Spleen (tissue), 11 donors: ENCODE measurements around the gene INSIG2. TPM values are rescaled to one million over a fixed set of nuclear protein-coding genes. Genes with fewer than 3 reads are reported as not detected.

ENCODE experiments used
- DNase-seq: peaks from one replicate; pipeline ENCODE4 v3.0.0-alpha.2; 2020
- H3K27ac ChIP-seq, 8 donors: fragments of 200-600 bp; sonication (generic) in 7 of 8; 1 replicate in 4 of 8; 2 replicates in 4 of 8; pipeline versions ENCODE4 v1.5.0 to v1.8.0; 2016 to 2021; ENCODE audit warnings: inconsistent platforms in 4 of 8, mild to moderate bottlenecking in 4 of 8, moderate library complexity in 1 of 8
- H3K27me3 ChIP-seq, 7 donors: fragments of 200-600 bp; sonication (generic) in 6 of 7; replicated peaks in 1 of 7; 1 replicate in 4 of 7; 2 replicates in 3 of 7; pipeline versions ENCODE4 v1.5.0 to v1.8.0; 2016 to 2021; ENCODE audit warnings: inconsistent platforms in 3 of 7, mild to moderate bottlenecking in 1 of 7
- H3K36me3 ChIP-seq, 6 donors: fragments of 200-600 bp; sonication (generic) in 5 of 6; 1 replicate in 4 of 6; 2 replicates in 2 of 6; pipeline versions ENCODE4 v1.5.0 to v1.8.0; 2016 to 2021; ENCODE audit warnings: inconsistent platforms in 2 of 6
- H3K4me1 ChIP-seq, 6 donors: fragments of 200-600 bp; sonication (generic) in 5 of 6; 1 replicate in 3 of 6; 2 replicates in 3 of 6; pipeline versions ENCODE4 v1.5.0 to v1.8.0; 2016 to 2021; ENCODE audit warnings: inconsistent platforms in 3 of 6
- H3K4me3 ChIP-seq, 8 donors: fragments of 200-600 bp; sonication (generic) in 7 of 8; 1 replicate in 4 of 8; 2 replicates in 4 of 8; pipeline versions ENCODE4 v1.5.0 to v1.8.0; 2016 to 2021; ENCODE audit warnings: inconsistent platforms in 4 of 8, mild to moderate bottlenecking in 4 of 8, moderate library complexity in 2 of 8
- H3K9me3 ChIP-seq, 8 donors: fragments of 200-600 bp; sonication (generic) in 7 of 8; 1 replicate in 4 of 8; 2 replicates in 4 of 8; pipeline versions ENCODE4 v1.5.0 to v1.8.0; 2016 to 2021; ENCODE audit warnings: inconsistent platforms in 4 of 8
- POLR2A ChIP-seq, 3 donors: fragments of 450-650 bp; IDR thresholded peaks; one replicate each; pipeline ENCODE4 v1.5.1; 2017; ENCODE audit warnings: antibody characterized with exemption in 3 of 3, mild to moderate bottlenecking in 1 of 3
- POLR2AphosphoS5 ChIP-seq, 3 donors: sonication (generic); formaldehyde crosslinking; IDR thresholded peaks; one replicate each; pipeline ENCODE4 v1.5.1; 2017; ENCODE audit warnings: antibody characterized with exemption in 3 of 3
- WGBS, 5 donors: extraction: QIAGEN DNeasy Blood & Tissue Kit in 3 of 5; methylation state at CpG; one replicate each; pipeline versions ENCODE4 v1.1.5 to v1.1.7; 2013 to 2018; 5-methylcytosine and 5-hydroxymethylcytosine counted together
- intact Hi-C: fragments of 100-400 bp; cut with DNase I; formaldehyde crosslinking; loops from one replicate; pipeline ENCODE4 v1.15.0; 2023; ENCODE audit warnings: low total_unique reads
- polyA plus RNA-seq, 3 donors: library from polyadenylated mRNA; stranded (reverse); fragments of 200-250 nt; gene quantifications; one replicate each; pipeline ENCODE4 v1.2.1, GENCODE V29; 2013
- total RNA-seq, 7 donors: library from RNA; depleted of rRNA in 3 of 7; stranded (reverse); fragments of >200 nt in 3 of 7; fragmentation: NEBNext Ultra II Directional in 4 of 7; extraction: Animal tissue kit (Norgen Biotek cat#: 25700) in 4 of 7; gene quantifications; one replicate each; pipeline versions ENCODE4 v1.1.0 to v1.2.1, GENCODE V29; 2016 to 2021
- TF ChIP-seq, protein P1 (sequence below), 11 experiments: fragments of 200-600 bp in 7 of 11; fragments of 450-650 bp in 4 of 11; sonication (generic) in 4 of 11; IDR thresholded peaks in 8 of 11; conservative IDR thresholded peaks in 3 of 11; 1 replicate in 7 of 11; 2 replicates in 4 of 11; pipeline versions ENCODE4 v1.4.0 to v1.8.0; 2016 to 2021; ENCODE audit warnings: antibody characterized with exemption in 11 of 11, inconsistent platforms in 4 of 11, mild to moderate bottlenecking in 1 of 11
- donor health status: healthy with polysubstance abuse.
- donor health status: DM: no; HTN: no; CAD: no; lungs with moderate emphysema.
- donor health status: DM: no; HTN: no; CAD: no.
- donor health status: Bipolar disorder and iron deficiency.
- donor health status: healthy.
- donor health status: DM: no; HTN: no; CAD: no.
- donor health status: DM: yes; HTN: yes; CAD: no.

Gene INSIG2
- total and polyA plus RNA-seq, 10 donors, result 11.5 to 42.7 (median 28.8) TPM

DNA sequence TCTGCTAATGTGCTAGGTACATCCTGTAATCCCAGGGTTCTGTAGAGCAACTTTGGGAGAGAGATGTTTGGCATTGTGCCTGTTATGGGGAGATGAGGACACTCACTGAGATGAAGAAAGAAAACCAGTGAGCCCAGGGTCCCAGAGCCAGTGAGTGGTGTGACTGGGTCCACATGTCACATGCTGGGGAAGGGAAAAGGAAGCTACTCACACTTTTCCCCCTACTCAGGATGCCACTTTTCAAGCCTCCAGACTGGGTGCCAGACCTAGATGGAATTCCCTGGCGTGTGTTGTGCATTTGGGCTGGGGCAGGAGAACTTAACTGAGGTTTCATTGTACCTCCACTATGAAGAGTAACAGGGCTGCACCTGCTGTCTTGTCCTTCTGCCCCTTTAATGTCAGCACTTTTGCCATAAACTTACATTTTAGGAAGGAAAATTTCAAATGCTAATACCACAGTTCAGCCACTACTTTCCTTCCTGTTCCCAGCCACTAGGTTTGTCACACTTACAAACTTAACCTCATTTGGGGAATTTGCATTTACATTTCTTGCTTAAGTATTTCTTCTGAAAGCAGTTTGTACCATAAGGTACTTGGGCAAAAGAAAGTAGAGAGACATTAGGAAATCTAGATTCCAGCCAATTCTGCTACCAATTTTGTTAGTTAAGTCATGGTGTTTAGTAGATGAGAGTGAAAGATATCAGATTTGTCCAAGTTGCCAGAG, 10.2 kb downstream of the INSIG2 start:
- DNase-seq, result no peak
- no peak for TF ChIP-seq POLR2A (IDR thresholded peaks at IDR 0.05)
- TF ChIP-seq, protein P1, sequence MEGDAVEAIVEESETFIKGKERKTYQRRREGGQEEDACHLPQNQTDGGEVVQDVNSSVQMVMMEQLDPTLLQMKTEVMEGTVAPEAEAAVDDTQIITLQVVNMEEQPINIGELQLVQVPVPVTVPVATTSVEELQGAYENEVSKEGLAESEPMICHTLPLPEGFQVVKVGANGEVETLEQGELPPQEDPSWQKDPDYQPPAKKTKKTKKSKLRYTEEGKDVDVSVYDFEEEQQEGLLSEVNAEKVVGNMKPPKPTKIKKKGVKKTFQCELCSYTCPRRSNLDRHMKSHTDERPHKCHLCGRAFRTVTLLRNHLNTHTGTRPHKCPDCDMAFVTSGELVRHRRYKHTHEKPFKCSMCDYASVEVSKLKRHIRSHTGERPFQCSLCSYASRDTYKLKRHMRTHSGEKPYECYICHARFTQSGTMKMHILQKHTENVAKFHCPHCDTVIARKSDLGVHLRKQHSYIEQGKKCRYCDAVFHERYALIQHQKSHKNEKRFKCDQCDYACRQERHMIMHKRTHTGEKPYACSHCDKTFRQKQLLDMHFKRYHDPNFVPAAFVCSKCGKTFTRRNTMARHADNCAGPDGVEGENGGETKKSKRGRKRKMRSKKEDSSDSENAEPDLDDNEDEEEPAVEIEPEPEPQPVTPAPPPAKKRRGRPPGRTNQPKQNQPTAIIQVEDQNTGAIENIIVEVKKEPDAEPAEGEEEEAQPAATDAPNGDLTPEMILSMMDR (IDR thresholded peaks at IDR 0.05 in 8 of 11, conservative IDR thresholded peaks at IDR 0.05 in 3 of 11), result no peak
- TF ChIP-seq POLR2AphosphoS5 (IDR thresholded peaks at IDR 0.05), result no peak
- Histone ChIP-seq H3K9me3 (no peaks in the 10 kb centered on the region), H3K36me3 (peaks cover 0 to 70% (median 18%) of the 10 kb centered on the region in 6 donors), H3K4me1 (peaks cover 4 to 78% (median 40%) of the 10 kb centered on the region in 6 donors), H3K4me3 (no peak overlapping the region), H3K27ac (peak overlapping the region in 7 of 8 donors; percentile 26 to 67 (median 63)), H3K27me3 (no peaks in the 10 kb centered on the region)
- WGBS, 5 donors, result 42 to 79% (median 58%) methylated on average over 1 of the region's 1 CpG
- intact Hi-C loops, result no loop called here

DNA sequence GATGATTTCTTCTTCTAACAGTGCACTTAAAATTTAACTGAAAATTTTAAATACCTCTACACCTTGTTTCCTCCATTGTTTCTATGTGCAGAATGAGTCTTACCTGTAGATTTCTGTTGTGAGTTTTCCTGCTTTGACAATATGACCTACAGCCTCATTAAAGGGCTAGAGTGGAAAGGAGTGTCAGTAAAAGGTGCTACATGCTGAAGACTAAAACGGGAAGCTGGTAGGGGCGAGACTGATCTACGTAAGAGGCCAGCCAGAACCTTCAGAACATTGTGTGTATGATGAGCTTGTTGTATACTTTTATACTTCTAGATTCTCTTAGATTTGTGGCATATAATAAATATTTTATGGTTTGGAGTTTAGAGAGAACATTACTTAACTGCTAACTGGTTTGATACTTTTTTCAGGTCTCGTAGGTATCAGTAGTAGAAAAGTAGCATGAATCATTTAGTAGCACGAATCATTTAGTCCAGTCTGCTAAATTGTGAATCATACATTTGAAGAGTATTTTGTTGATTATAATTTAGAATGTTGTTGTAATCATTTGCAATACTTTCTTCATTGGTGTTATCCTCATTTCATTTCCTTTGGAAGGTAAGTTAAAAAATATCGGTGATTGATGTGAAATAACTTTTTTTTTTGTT, 14.3 kb downstream of the INSIG2 start:
- peaks cover 0 to 97% (median 29%) of the 10 kb centered on the region in 6 donors for H3K36me3 ChIP-seq
- TF ChIP-seq, protein P1 (IDR thresholded peaks at IDR 0.05 in 8 of 11, conservative IDR thresholded peaks at IDR 0.05 in 3 of 11), result no peak
- TF ChIP-seq POLR2A (IDR thresholded peaks at IDR 0.05) (no peak), POLR2AphosphoS5 (IDR thresholded peaks at IDR 0.05) (no peak)
- 72 to 90% (median 82%) methylated on average over 6 of the region's 6 CpGs for WGBS, 5 donors
- H3K27ac ChIP-seq, result no peak overlapping the region
- intact Hi-C loops, result no loop called here
- H3K9me3 ChIP-seq, result no peaks in the 10 kb centered on the region
- H3K4me3 ChIP-seq, result no peak overlapping the region
- no peaks in the 10 kb centered on the region for H3K27me3 ChIP-seq
- peaks cover 4 to 67% (median 21%) of the 10 kb centered on the region in 6 donors for H3K4me1 ChIP-seq
- DNase-seq, result no peak

DNA sequence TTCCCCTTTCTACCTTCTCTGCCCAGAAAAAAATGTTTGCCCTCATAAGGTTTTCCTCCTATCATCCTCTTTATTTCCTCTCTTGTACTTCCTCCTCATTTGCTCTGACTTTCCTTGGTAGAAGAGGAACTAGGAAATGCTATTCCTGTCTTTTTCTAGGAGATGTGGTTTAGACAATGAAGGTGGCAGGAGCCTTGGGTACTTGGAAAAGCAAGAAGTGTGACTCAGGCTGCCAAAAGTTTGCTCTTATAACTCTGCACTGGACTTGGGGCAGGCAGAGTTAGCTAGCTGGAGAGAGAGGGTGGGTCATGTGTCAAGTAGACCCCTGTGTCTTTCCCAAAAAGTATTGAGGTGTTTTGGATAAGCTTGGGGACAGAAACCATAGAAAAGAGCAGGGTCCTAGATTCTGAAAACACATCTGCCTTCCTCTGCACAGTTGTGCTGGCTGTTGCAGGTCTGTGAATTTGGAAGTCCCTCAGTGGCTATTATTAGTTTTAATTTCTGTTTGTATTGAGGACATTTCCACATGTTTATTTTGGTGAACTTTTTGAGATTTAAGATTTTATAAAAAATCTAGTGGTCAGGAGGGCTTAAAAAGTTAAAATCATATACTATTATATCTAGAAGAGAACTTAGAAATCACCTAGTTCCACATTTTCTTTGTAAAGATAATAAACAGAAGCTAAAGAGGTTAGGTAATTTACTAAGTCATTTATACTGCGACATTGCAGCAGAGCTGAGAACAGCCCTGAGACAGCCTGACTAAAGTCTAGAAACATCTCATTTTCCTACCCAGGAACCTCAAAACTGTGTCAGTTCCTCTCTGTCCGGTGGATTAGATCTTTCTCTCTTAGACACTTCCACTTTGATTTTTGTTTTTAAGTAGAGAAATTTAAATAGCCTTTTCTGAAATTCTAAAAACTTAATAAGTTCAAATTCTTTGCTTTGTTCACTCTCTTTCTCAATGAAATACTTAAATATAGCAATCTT, 16.0 kb downstream of the INSIG2 start:
- Histone ChIP-seq H3K36me3 (peaks cover 0 to 99% (median 37%) of the 10 kb centered on the region in 6 donors), H3K4me1 (peaks cover 0 to 50% (median 5%) of the 10 kb centered on the region in 6 donors), H3K27ac (peak overlapping the region in 5 of 8 donors; percentile 0 to 43 (median 39)), H3K4me3 (no peak overlapping the region), H3K9me3 (no peaks in the 10 kb centered on the region), H3K27me3 (no peaks in the 10 kb centered on the region)
- intact Hi-C loops, result no loop called here
- 30 to 60% (median 35%) methylated on average over 2 of the region's 2 CpGs for WGBS, 5 donors
- DNase-seq, result no peak
- TF ChIP-seq POLR2A (IDR thresholded peaks at IDR 0.05), result no peak
- TF ChIP-seq, protein P1 (IDR thresholded peaks at IDR 0.05 in 8 of 11, conservative IDR thresholded peaks at IDR 0.05 in 3 of 11), result no peak
